HCT116 (cell line): Measurements from ENCODE around the gene HEPACAM.

Experiments used
- EGR1 ChIP-seq: IDR thresholded peaks from 2 replicates; pipeline ENCODE4 v1.6.1; 2012; ENCODE audit warnings: low read depth
- ELF1 ChIP-seq: IDR thresholded peaks from 2 replicates; pipeline ENCODE4 v1.6.1; 2012; ENCODE audit warnings: low read depth, borderline replicate concordance
- EZH2 ChIP-seq: fragments of 200-600 bp; sonication (generic); IDR thresholded peaks from 2 replicates; pipeline ENCODE4 v1.6.1; 2017; ENCODE audit warnings: antibody characterized with exemption, mixed run types
- JUND ChIP-seq: IDR thresholded peaks from 2 replicates; pipeline ENCODE4 v1.6.1; 2012
- POLR2A ChIP-seq: IDR thresholded peaks from 2 replicates; pipeline ENCODE4 v1.7.0; 2011; ENCODE audit warnings: borderline replicate concordance; ENCODE audit not compliant: insufficient read depth, insufficient read length; ENCODE audit errors: extremely low read depth
- POLR2AphosphoS5 ChIP-seq: IDR thresholded peaks from 2 replicates; pipeline ENCODE4 v1.6.1; 2011; ENCODE audit warnings: mild to moderate bottlenecking, low read depth, low read length, moderate library complexity
- RAD21 ChIP-seq: IDR thresholded peaks from 2 replicates; pipeline ENCODE4 v1.6.1; 2012; ENCODE audit warnings: low read depth, mild to moderate bottlenecking
- SIN3A ChIP-seq: IDR thresholded peaks from 2 replicates; pipeline ENCODE4 v1.6.1; 2012; ENCODE audit warnings: low read depth
- TCF7L2 ChIP-seq: IDR thresholded peaks from 2 replicates; pipeline ENCODE4 v1.7.0; 2011; ENCODE audit warnings: borderline replicate concordance, inconsistent platforms; ENCODE audit not compliant: insufficient read depth, insufficient read length; ENCODE audit errors: extremely low read depth
- ZFX ChIP-seq: fragments of 450-650 bp; IDR thresholded peaks from 2 replicates; pipeline ENCODE4 v1.6.1; 2017
- TF ChIP-seq, protein P1 (sequence below), 3 experiments: fragments of 200-600 bp in 1 of 3; sonication (generic) in 1 of 3; IDR thresholded peaks in 2 of 3; conservative IDR thresholded peaks in 1 of 3; 2 replicates each; pipeline ENCODE4 v1.5.1; 2012 to 2017; ENCODE audit warnings: low read depth in 2 of 3, low read length in 2 of 3, antibody characterized with exemption in 1 of 3, borderline replicate concordance in 1 of 3, control low read depth in 1 of 3, mild to moderate bottlenecking in 1 of 3, mixed read lengths in 1 of 3, mixed run types in 1 of 3, moderate library complexity in 1 of 3; ENCODE audit not compliant: insufficient read depth in 1 of 3
- TF ChIP-seq, protein P2 (sequence below): IDR thresholded peaks from 2 replicates; pipeline ENCODE4 v1.6.1; 2011; ENCODE audit warnings: mild to moderate bottlenecking, low read length, moderate library complexity; ENCODE audit not compliant: insufficient replicate concordance; ENCODE audit errors: extremely low read depth
- TF ChIP-seq, protein P3 (sequence below): IDR thresholded peaks from 2 replicates; pipeline ENCODE4 v1.6.1; 2012
- TF ChIP-seq, protein P4 (sequence below): IDR thresholded peaks from 2 replicates; pipeline ENCODE4 v1.6.1; 2012; ENCODE audit warnings: low read depth

DNA sequence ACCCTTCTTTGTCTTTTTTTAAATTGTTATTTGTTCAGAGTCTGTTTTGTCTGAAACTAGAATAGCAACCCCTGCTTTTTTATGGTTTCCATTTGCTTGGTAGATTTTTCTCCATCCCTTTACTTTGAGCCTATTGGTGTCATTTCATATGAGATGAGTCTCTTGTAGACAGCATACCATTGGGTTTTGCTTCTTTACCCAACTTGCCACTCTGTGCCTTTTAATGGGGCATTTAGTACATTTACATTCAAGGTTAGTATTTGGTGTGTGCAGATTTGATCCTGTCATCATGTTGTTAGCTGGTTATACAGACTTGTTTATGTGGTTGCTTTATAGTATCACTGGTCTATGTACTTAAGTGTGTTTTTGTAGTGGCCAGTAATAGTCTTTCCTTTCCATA, 46.2 kb upstream of the HEPACAM start:
- TF ChIP-seq, protein P1, sequence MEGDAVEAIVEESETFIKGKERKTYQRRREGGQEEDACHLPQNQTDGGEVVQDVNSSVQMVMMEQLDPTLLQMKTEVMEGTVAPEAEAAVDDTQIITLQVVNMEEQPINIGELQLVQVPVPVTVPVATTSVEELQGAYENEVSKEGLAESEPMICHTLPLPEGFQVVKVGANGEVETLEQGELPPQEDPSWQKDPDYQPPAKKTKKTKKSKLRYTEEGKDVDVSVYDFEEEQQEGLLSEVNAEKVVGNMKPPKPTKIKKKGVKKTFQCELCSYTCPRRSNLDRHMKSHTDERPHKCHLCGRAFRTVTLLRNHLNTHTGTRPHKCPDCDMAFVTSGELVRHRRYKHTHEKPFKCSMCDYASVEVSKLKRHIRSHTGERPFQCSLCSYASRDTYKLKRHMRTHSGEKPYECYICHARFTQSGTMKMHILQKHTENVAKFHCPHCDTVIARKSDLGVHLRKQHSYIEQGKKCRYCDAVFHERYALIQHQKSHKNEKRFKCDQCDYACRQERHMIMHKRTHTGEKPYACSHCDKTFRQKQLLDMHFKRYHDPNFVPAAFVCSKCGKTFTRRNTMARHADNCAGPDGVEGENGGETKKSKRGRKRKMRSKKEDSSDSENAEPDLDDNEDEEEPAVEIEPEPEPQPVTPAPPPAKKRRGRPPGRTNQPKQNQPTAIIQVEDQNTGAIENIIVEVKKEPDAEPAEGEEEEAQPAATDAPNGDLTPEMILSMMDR (IDR thresholded peaks at IDR 0.05 in 2 of 3, conservative IDR thresholded peaks at IDR 0.05 in 1 of 3; ENCODE audit: borderline replicate concordance in 1 of 3, insufficient read depth in 1 of 3, low read depth in 2 of 3, low read length in 2 of 3): no peak
- TF ChIP-seq SIN3A (no peak), ZFX (no peak), EZH2 (no peak), POLR2A (no peak), RAD21 (no peak), JUND (no peak), POLR2AphosphoS5 (no peak), EGR1 (no peak), TCF7L2 (no peak), ELF1 (no peak)
- TF ChIP-seq, protein P2, sequence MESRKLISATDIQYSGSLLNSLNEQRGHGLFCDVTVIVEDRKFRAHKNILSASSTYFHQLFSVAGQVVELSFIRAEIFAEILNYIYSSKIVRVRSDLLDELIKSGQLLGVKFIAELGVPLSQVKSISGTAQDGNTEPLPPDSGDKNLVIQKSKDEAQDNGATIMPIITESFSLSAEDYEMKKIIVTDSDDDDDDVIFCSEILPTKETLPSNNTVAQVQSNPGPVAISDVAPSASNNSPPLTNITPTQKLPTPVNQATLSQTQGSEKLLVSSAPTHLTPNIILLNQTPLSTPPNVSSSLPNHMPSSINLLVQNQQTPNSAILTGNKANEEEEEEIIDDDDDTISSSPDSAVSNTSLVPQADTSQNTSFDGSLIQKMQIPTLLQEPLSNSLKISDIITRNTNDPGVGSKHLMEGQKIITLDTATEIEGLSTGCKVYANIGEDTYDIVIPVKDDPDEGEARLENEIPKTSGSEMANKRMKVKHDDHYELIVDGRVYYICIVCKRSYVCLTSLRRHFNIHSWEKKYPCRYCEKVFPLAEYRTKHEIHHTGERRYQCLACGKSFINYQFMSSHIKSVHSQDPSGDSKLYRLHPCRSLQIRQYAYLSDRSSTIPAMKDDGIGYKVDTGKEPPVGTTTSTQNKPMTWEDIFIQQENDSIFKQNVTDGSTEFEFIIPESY: no peak
- TF ChIP-seq, protein P3, sequence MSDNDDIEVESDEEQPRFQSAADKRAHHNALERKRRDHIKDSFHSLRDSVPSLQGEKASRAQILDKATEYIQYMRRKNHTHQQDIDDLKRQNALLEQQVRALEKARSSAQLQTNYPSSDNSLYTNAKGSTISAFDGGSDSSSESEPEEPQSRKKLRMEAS: no peak
- TF ChIP-seq, protein P4, sequence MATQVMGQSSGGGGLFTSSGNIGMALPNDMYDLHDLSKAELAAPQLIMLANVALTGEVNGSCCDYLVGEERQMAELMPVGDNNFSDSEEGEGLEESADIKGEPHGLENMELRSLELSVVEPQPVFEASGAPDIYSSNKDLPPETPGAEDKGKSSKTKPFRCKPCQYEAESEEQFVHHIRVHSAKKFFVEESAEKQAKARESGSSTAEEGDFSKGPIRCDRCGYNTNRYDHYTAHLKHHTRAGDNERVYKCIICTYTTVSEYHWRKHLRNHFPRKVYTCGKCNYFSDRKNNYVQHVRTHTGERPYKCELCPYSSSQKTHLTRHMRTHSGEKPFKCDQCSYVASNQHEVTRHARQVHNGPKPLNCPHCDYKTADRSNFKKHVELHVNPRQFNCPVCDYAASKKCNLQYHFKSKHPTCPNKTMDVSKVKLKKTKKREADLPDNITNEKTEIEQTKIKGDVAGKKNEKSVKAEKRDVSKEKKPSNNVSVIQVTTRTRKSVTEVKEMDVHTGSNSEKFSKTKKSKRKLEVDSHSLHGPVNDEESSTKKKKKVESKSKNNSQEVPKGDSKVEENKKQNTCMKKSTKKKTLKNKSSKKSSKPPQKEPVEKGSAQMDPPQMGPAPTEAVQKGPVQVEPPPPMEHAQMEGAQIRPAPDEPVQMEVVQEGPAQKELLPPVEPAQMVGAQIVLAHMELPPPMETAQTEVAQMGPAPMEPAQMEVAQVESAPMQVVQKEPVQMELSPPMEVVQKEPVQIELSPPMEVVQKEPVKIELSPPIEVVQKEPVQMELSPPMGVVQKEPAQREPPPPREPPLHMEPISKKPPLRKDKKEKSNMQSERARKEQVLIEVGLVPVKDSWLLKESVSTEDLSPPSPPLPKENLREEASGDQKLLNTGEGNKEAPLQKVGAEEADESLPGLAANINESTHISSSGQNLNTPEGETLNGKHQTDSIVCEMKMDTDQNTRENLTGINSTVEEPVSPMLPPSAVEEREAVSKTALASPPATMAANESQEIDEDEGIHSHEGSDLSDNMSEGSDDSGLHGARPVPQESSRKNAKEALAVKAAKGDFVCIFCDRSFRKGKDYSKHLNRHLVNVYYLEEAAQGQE: no peak
